Esophagus (tissue), 2 donors: ENCODE results near the gene BAG3. TPM values are rescaled to one million over a fixed set of nuclear protein-coding genes. Genes with fewer than 3 reads are reported as not detected.

ENCODE experiments used
- H3K27ac ChIP-seq, 2 donors: one replicate each; pipeline ENCODE4 v1.5.1; 2013; ENCODE audit warnings: low read depth in 2 of 2, mild to moderate bottlenecking in 2 of 2, inconsistent platforms in 1 of 2, low read length in 1 of 2, moderate library complexity in 1 of 2
- H3K27me3 ChIP-seq, 2 donors: one replicate each; pipeline ENCODE4 v1.6.1; 2013; ENCODE audit warnings: low read length in 2 of 2, control low read depth in 1 of 2, mild to moderate bottlenecking in 1 of 2; ENCODE audit not compliant: insufficient read depth in 2 of 2, control insufficient read depth in 1 of 2
- H3K36me3 ChIP-seq, 2 donors: one replicate each; pipeline ENCODE4 v1.6.1; 2013; ENCODE audit warnings: low read length in 1 of 2; ENCODE audit not compliant: control insufficient read depth in 2 of 2, insufficient read depth in 2 of 2
- H3K4me1 ChIP-seq, 2 donors: one replicate each; pipeline ENCODE4 v1.6.1; 2013; ENCODE audit warnings: low read length in 1 of 2; ENCODE audit not compliant: control insufficient read depth in 2 of 2, insufficient read depth in 2 of 2
- H3K4me3 ChIP-seq, 2 donors: one replicate each; pipeline ENCODE4 v1.5.1; 2013; ENCODE audit warnings: low read length in 2 of 2, mild to moderate bottlenecking in 2 of 2, low read depth in 1 of 2, moderate library complexity in 1 of 2
- H3K9me3 ChIP-seq, 2 donors: one replicate each; pipeline ENCODE4 v1.6.1; 2013; ENCODE audit warnings: mild to moderate bottlenecking in 2 of 2, low read depth in 1 of 2, low read length in 1 of 2, moderate library complexity in 1 of 2; ENCODE audit not compliant: control insufficient read depth in 2 of 2, insufficient read depth in 1 of 2
- WGBS, 2 donors: extraction: QIAGEN DNeasy Blood & Tissue Kit; methylation state at CpG; one replicate each; pipeline ENCODE4 v1.1.7; 2013; 5-methylcytosine and 5-hydroxymethylcytosine counted together
- polyA plus RNA-seq, 2 donors: library from polyadenylated mRNA; stranded (reverse); fragments of 200-250 nt; gene quantifications; one replicate each; pipeline ENCODE4 v1.2.3, GENCODE V29; 2013
- donor health status: healthy with polysubstance abuse.
- donor health status: Bipolar disorder and iron deficiency.

BAG3 gene
- polyA plus RNA-seq, 2 donors, result 39.4 to 57.2 TPM

- no peak overlapping the region for H3K27ac ChIP-seq
- no peaks in the 10 kb centered on the region for H3K36me3 ChIP-seq
- no peaks in the 10 kb centered on the region for H3K27me3 ChIP-seq
- no peaks in the 10 kb centered on the region for H3K9me3 ChIP-seq
- no peak overlapping the region for H3K4me3 ChIP-seq
- 75 to 85% methylated on average over 7 of the region's 7 CpGs for WGBS, 2 donors
- H3K4me1 ChIP-seq, result peaks cover 0 to 5% of the 10 kb centered on the region in 2 donors
Observed at GRCh38 chr10:119638982-119639381, 12.2 kb upstream of the BAG3 start.

DNA sequence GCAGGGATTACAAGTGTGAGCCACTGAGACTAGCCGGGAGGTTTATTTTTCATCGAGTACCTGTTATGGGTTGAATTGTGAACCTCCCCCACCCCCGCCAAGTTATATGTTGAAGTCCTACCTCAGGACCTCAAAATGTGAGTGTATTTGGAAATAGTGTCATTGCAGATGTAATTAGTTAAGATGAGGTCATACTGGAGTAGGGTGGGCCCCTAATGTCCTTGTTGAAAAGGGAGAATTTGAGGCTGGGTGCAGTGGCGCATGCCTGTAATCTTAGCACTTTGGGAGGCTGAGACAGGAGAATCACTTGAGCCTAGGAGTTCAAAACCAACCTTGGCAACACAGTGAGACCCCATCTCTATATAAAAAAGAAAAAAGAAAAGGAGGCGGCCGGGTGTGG, 10.8 kb upstream of the BAG3 start:
- 95 to 96% methylated on average over 6 of the region's 6 CpGs for WGBS, 2 donors
- Histone ChIP-seq H3K9me3 (peaks cover 0 to 7% of the 10 kb centered on the region in 2 donors), H3K36me3 (no peaks in the 10 kb centered on the region), H3K27ac (no peak overlapping the region), H3K27me3 (no peaks in the 10 kb centered on the region), H3K4me3 (no peak overlapping the region), H3K4me1 (peaks cover 0 to 5% of the 10 kb centered on the region in 2 donors)

- Histone ChIP-seq H3K9me3 (peaks cover under 1 to 7% of the 10 kb centered on the region in 2 donors), H3K4me1 (peaks cover 0 to 5% of the 10 kb centered on the region in 2 donors), H3K27ac (no peak overlapping the region), H3K36me3 (no peaks in the 10 kb centered on the region), H3K4me3 (no peak overlapping the region), H3K27me3 (no peaks in the 10 kb centered on the region)
- WGBS, 2 donors, result 76 to 87% methylated on average over 8 of the region's 8 CpGs
Observed at GRCh38 chr10:119640875-119641526, 10.2 kb upstream of the BAG3 start.

- Histone ChIP-seq H3K27ac (peak overlapping the region in 1 of 2 donors; percentile 56), H3K4me3 (no peak overlapping the region), H3K36me3 (no peaks in the 10 kb centered on the region), H3K9me3 (peaks cover 2 to 7% of the 10 kb centered on the region in 2 donors), H3K27me3 (no peaks in the 10 kb centered on the region), H3K4me1 (peaks cover 0 to 5% of the 10 kb centered on the region in 2 donors)
- 82 to 85% methylated on average over 2 of the region's 2 CpGs for WGBS, 2 donors
Observed at GRCh38 chr10:119642556-119643111, 8.5 kb upstream of the BAG3 start.

- Histone ChIP-seq H3K27me3 (no peaks in the 10 kb centered on the region), H3K4me3 (no peak overlapping the region), H3K27ac (peak overlapping the region in 1 of 2 donors; percentile 26), H3K4me1 (peaks cover 0 to 5% of the 10 kb centered on the region in 2 donors), H3K36me3 (no peaks in the 10 kb centered on the region), H3K9me3 (peaks cover 2 to 7% of the 10 kb centered on the region in 2 donors)
- WGBS, 2 donors, result 77 to 85% methylated on average over 15 of the region's 15 CpGs
Observed at GRCh38 chr10:119643306-119644204, 7.6 kb upstream of the BAG3 start.

DNA sequence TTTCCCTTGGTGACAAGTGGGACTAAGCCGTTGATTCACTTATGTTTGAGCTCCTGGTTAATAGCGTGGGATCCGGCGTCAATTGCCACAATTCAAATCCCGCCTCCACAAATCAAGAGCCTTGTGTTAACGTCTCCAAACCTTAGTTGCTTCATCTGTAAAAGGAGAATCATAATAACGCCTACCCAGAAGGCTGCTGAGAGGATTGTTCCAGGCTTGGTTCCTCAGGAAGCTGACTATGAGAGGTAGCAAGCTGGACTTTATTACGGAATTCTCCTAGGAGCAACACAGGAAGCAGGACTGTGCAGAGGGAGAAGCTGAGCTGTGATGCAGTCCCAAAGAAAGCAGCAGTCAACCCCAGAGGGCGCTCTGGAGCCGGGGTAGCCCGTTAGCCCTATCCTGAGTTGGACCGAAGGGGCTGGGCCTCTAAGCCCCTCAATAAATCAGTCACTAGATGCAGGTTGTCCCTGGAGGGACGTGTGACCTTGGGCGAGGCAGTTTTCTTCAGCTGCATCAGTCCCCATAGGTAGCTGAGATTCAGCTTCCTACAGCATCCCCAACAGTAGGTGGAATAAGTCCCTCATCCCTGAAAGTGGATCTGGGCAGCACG, 6.9 kb upstream of the BAG3 start:
- 72 to 74% methylated on average over 15 of the region's 15 CpGs for whole genome bisulfite sequencing, 2 donors
- no peak overlapping the region for H3K4me3 ChIP-seq

GRCh38 chr10:119644994-119645393, 6.2 kb upstream of the BAG3 start:
- no peaks in the 10 kb centered on the region for H3K27me3 ChIP-seq
- H3K36me3 ChIP-seq, result no peaks in the 10 kb centered on the region
- WGBS, 2 donors, result 92 to 95% methylated on average over 3 of the region's 3 CpGs
- peaks cover 0 to 5% of the 10 kb centered on the region in 2 donors for H3K4me1 ChIP-seq
- H3K4me3 ChIP-seq, result no peak overlapping the region
- H3K9me3 ChIP-seq, result peaks cover 2 to 7% of the 10 kb centered on the region in 2 donors
- H3K27ac ChIP-seq, result no peak overlapping the region

More for the DNA sequence above, 6.9 kb upstream of the BAG3 start:
- Histone ChIP-seq H3K4me1 (peaks cover 0 to 5% of the 10 kb centered on the region in 2 donors), H3K9me3 (peaks cover 2 to 7% of the 10 kb centered on the region in 2 donors), H3K27me3 (no peaks in the 10 kb centered on the region), H3K27ac (no peak overlapping the region), H3K36me3 (no peaks in the 10 kb centered on the region)

DNA sequence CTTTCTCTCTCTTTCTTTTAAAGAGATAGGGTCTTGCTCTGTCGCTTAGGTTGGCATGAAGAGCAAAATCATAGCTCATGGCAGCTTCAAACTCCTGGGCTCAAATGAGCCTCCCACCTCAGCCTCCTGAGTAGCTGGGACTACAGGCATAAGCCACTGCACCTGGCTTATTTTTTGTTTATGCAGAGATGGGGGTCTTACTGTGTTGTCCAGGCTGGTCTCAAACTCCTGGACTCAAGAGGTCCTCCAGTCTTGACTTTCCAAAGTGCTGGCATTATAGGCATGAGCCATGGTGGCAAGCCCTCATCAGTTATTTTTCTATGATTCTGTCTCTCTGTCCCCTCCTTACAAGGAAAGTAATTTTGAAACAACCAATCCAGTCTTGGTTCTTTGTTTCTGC, 1.1 kb upstream of the BAG3 start:
- Histone ChIP-seq H3K36me3 (no peaks in the 10 kb centered on the region), H3K4me1 (peaks cover 0 to 7% of the 10 kb centered on the region in 2 donors), H3K9me3 (peaks cover 0 to 2% of the 10 kb centered on the region in 2 donors), H3K27ac (no peak overlapping the region), H3K27me3 (no peaks in the 10 kb centered on the region), H3K4me3 (no peak overlapping the region)
- WGBS, 2 donors, result 98 to 100% methylated on average over 1 of the region's 1 CpG
